Mucosa of descending colon (tissue), 3 donors: ENCODE results near the gene DUS3L. TPM values are rescaled to one million over a fixed set of nuclear protein-coding genes. Genes with fewer than 3 reads are reported as not detected.

Source experiments
- ATAC-seq: fragments of 200-7000 bp; cut with Tn5 transposase; one replicate; pipeline ENCODE4 v1.9.1; 2020; ENCODE audit warnings: mild to moderate bottlenecking, moderate library complexity
- DNase-seq, 3 donors: peaks; one replicate each; pipeline ENCODE4 v3.0.0-alpha.2; 2020
- H3K36me3 ChIP-seq: fragments of 200-600 bp; one replicate; pipeline ENCODE4 v1.8.0; 2021; ENCODE audit warnings: low read depth, mild to moderate bottlenecking
- H3K4me1 ChIP-seq: fragments of 200-600 bp; one replicate; pipeline ENCODE4 v1.8.0; 2021; ENCODE audit warnings: low read depth, mild to moderate bottlenecking
- H3K4me3 ChIP-seq: fragments of 200-600 bp; one replicate; pipeline ENCODE4 v1.8.0; 2021; ENCODE audit warnings: mild to moderate bottlenecking
- H3K9me3 ChIP-seq: fragments of 200-600 bp; one replicate; pipeline ENCODE4 v1.8.0; 2021; ENCODE audit warnings: mild to moderate bottlenecking
- intact Hi-C, 2 donors: fragments of 100-400 bp; cut with DNase I in 1 of 2; cut with micrococcal nuclease in 1 of 2; formaldehyde crosslinking; loops; one replicate each; pipeline versions ENCODE4 v1.11.0 to v1.11.1; 2022; cut with DNase I, micrococcal nuclease
- total RNA-seq, 3 donors: library from RNA; stranded (reverse); fragmentation: NEBNext Ultra II Directional in 2 of 3; extraction: Animal tissue kit (Norgen Biotek cat#: 25700) in 2 of 3; gene quantifications; one replicate each; pipeline versions ENCODE4 v1.2.1 to v1.2.4, GENCODE V29; 2021 to 2023
- TF ChIP-seq, protein P1 (sequence below): fragments of 200-600 bp; IDR thresholded peaks from one replicate; pipeline ENCODE4 v1.8.0; 2022; ENCODE audit warnings: antibody characterized with exemption, mild to moderate bottlenecking
- donor health status: DM: no; HTN: no; CAD: no; lungs with moderate emphysema.
- donor health status: DM: no; HTN: no; CAD: no.
- donor health status: DM: no; HTN: yes; CAD: no.

The DUS3L gene
- total RNA-seq, 3 donors from 2014 or later = 33.3 to 36.9 (median 35.6) TPM

DNA sequence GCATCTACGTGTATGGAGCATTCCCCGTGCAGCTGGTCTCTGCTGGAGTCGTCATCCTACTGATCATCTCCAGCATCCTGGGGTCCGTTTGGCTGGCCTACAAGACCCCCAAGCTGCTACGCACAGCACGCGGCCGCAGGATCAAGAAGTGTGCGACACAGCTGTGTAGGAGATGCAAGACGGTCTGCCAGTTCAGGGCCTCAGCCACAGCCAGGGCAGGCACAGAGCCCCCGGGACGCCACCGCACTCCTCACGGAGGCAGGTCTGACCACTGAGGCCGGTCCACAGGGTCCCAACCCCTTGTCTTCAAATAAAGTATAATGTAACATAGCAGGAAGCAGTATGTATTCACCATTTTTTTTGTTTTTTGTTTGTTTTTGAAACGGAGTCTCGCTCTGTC lies 12.6 kb downstream of the DUS3L start:
- H3K9me3 ChIP-seq = no peaks in the 10 kb centered on the region
- no peak for ATAC-seq
- DNase-seq = no peak
- no peaks in the 10 kb centered on the region for H3K4me1 ChIP-seq
- H3K4me3 ChIP-seq = no peak overlapping the region
- TF ChIP-seq, protein P1, sequence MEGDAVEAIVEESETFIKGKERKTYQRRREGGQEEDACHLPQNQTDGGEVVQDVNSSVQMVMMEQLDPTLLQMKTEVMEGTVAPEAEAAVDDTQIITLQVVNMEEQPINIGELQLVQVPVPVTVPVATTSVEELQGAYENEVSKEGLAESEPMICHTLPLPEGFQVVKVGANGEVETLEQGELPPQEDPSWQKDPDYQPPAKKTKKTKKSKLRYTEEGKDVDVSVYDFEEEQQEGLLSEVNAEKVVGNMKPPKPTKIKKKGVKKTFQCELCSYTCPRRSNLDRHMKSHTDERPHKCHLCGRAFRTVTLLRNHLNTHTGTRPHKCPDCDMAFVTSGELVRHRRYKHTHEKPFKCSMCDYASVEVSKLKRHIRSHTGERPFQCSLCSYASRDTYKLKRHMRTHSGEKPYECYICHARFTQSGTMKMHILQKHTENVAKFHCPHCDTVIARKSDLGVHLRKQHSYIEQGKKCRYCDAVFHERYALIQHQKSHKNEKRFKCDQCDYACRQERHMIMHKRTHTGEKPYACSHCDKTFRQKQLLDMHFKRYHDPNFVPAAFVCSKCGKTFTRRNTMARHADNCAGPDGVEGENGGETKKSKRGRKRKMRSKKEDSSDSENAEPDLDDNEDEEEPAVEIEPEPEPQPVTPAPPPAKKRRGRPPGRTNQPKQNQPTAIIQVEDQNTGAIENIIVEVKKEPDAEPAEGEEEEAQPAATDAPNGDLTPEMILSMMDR = no peak
- intact Hi-C loops = no loop called here
- H3K36me3 ChIP-seq = no peaks in the 10 kb centered on the region

DNA sequence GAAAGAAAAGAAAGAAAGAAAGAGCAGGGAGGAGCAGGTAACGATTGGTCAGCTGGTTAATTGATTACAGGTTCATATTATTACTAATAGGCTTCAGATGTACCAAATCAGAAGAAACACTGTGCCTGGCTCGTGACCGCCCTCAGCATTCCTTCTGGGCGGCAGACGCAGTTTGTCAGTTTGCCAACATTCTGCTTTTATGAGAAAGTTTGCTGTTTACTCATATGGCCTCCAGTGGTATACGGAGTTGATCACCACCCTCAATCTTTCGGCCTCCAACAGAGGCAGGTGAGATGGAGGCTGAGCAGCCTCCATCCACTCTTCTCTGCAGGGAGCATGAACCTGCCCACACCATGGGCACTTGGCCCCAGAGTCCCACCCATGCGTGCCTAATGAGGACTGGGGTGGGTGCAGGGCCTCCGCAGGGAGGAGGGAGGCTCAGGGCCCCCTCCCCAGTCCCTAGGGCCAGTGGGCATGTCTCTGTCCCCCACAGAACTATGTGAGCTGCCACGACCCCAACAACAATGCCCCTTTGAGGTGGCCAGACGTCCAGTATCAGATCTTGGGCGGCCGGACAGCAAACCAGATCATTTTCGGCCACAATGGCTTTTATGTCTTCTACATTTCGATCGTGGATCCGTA lies 15.2 kb downstream of the DUS3L start:
- no peaks in the 10 kb centered on the region for H3K9me3 ChIP-seq
- ATAC-seq = no peak
- TF ChIP-seq, protein P1 = no peak
- H3K36me3 ChIP-seq = no peaks in the 10 kb centered on the region
- H3K4me1 ChIP-seq = no peaks in the 10 kb centered on the region
- H3K4me3 ChIP-seq = no peak overlapping the region
- DNase-seq = no peak
- intact Hi-C loops = no loop called here

DNA sequence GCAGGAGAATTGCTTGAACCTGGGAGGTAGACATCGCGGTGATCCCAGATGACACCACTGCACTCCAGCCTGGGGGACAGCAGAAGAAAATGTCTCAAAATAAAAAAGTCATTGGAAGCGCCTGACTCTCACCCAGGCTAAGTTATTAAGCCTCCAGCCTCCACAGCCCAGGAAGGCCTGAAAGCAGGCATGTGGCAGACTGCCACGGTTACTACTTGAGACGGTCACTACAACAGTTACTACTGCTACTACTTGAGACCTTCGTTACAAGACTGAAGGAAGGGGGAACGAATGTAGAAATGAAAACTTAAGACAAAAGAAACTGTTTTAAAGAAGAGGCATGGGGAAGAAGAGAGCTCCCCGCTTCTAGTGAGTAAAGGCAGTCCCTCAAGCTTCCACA lies 16.0 kb downstream of the DUS3L start:
- Histone ChIP-seq H3K4me1 (no peaks in the 10 kb centered on the region), H3K9me3 (no peaks in the 10 kb centered on the region), H3K36me3 (no peaks in the 10 kb centered on the region), H3K4me3 (no peak overlapping the region)
- ATAC-seq = no peak
- DNase-seq = no peak
- TF ChIP-seq, protein P1 = no peak
- intact Hi-C loops = no loop called here

DNA sequence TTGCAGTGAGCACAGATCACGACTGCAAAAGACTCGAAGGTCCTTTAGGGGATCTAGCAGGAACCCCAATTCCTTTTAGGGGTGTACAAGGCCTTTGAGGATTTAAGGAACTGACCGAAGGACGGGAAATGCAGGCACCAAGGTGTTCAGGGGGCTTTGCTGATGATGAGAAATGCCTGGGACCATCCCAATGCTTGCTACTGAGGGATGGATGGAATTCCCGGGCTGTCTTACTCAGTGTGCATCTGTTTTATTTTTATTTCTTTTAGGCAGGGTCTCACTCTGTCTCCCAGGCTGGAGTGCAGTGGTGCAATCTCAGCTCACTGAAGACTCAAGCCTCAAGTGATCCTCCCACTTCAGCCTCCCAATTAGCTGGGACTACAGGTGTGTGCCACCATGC lies 17.7 kb downstream of the DUS3L start:
- ATAC-seq = no peak

DNA sequence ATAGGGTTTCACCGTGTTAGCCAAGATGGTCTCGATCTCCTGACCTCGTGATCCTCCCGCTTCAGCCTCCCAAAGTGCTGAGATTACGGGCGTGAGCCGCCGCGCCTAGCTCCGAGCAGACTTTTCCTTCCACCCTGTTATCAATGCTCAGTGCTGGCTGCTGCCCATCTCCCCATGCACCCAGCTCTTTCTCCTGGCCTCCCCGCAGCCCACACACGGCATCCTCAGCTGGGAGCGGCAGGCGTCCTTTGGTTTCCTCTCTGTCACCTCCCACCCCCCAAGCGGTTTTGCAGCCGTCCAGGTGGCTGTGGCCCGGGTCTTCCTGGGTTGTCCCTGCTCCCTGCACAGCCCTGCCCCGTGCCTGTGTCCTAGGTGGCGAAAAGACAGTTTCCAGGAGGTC lies 18.5 kb downstream of the DUS3L start:
- ATAC-seq = no peak
- H3K9me3 ChIP-seq = no peaks in the 10 kb centered on the region
- H3K4me1 ChIP-seq = no peaks in the 10 kb centered on the region
- intact Hi-C loops = no loop called here
- no peak overlapping the region for H3K4me3 ChIP-seq
- TF ChIP-seq, protein P1 = no peak
- DNase-seq = no peak
- no peaks in the 10 kb centered on the region for H3K36me3 ChIP-seq

More for the DNA sequence above, 17.7 kb downstream of the DUS3L start:
- DNase-seq = no peak
- intact Hi-C loops = no loop called here
- Histone ChIP-seq H3K36me3 (no peaks in the 10 kb centered on the region), H3K4me3 (no peak overlapping the region), H3K9me3 (no peaks in the 10 kb centered on the region), H3K4me1 (no peaks in the 10 kb centered on the region)
- TF ChIP-seq, protein P1 = no peak

DNA sequence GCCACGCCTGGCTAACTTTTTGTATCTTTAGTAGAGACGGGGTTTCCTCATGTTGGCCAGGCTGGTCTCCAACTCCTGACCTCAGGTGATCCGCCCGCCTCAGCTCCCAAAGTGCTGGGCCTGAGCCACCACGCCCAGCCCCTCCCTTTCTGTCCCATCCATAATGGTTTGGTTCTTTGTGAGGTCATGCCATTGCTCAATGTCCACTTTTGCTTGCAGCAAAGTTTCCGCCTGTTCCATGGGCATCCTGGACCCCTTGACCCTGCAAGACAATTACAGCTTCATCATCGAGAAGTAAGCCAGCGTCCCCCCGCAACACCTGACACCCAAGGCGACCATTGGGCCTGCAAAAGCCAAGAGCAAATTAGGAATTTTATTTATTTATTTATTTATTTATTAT lies 23.0 kb downstream of the DUS3L start:
- TF ChIP-seq, protein P1 = no peak
- Histone ChIP-seq H3K4me1 (no peaks in the 10 kb centered on the region), H3K36me3 (no peaks in the 10 kb centered on the region), H3K9me3 (no peaks in the 10 kb centered on the region), H3K4me3 (no peak overlapping the region)
- intact Hi-C loops = no loop called here
- DNase-seq (no peak), ATAC-seq (no peak)
